Measurements from ENCODE around the gene RAPGEF5. TPM values are rescaled to one million over a fixed set of nuclear protein-coding genes. Genes with fewer than 3 reads are reported as not detected.

The RAPGEF5 gene
- polyA plus RNA-seq, 1 donor = 37.6 TPM

DNA sequence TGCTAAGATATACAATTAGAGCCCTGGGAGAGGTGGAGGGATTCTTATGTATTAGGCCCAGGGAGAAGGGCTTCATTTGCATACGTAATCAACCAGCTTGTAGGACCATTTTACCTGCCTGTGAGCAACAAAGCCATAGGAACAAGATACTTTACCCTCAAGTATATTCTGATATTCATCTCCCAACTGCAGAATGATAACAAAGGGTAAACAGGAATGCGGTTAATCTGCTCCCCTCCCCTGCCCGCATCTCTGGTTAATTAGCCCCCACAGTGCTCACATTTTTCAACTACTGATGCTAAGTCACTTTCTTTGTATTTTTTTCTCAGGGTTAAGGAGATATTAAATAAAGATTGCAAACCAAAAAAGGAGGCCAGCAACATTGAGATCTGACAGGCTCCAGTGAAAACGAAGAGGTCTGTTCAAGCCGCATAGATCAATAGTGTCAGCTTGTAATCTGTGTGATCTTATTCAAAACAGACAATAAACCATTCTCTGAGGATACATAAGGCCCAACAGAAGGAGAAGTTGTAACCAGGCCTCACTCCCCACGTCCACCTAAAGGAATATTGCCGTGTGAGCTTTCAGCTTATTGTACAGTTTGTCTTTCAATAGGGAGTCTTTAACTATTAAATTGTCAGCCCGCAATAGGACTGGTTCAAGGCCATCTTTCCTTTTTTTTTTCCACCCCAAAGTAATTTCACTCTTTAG, 203.4 kb downstream of the RAPGEF5 start:
- no peak for DNase-seq

DNA sequence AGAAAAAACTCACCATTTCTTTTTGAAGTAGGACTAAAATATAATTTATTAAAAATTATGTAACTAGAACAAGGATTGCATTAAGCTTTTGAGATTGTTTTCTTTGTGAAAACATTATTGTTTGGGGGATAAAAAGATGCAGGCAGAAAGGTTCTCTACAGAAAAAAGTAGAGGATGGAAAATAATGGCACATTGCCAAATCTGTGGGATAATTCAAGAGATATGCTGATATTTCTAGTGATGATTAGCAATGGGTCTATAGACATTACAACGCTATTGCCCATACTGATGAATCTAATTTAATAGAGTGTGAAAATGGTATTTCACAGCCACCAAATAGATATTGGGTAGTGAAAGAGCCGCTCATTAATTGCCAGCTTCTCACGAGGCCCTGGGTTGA, 204.3 kb downstream of the RAPGEF5 start:
- no peak for DNase-seq

DNA sequence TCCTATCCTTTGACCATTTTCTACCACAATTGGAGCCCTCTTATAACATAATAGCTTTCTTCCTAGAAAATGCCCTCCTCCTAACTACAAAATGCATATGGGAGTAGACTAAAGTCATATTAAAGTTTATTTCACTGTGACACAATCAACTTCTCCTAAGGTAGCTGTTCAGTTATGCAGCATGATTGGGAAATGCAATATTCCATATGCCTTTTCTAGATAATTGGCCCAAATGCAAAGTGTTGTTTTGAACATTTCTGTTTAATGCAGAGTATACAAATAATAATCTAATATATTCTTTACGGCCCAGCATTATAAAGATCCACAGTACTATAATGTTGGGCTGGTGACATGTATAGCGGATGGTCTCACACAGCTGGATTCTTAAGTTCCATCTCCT, 205.1 kb downstream of the RAPGEF5 start:
- DNase-seq = no peak

DNA sequence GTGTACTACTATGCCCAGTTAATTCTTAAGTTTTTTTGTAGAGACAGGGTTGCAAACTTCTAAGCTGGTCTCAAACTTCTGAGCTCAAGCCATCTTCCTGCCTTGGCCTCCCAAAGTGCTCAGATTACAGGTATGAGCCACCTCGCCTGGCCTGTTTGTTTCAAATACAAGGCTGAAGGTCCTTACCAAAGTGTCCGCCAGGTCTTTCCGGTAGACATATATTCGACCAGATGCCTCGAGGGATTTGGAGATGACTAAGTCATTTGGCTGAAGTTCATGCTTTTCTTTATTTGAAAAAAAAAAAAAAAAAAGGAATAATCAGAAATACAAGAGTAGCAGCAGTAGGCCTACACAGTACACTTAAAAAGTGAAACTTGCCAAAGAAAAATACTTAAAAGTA, 206.7 kb downstream of the RAPGEF5 start:
- DNase-seq = no peak

DNA sequence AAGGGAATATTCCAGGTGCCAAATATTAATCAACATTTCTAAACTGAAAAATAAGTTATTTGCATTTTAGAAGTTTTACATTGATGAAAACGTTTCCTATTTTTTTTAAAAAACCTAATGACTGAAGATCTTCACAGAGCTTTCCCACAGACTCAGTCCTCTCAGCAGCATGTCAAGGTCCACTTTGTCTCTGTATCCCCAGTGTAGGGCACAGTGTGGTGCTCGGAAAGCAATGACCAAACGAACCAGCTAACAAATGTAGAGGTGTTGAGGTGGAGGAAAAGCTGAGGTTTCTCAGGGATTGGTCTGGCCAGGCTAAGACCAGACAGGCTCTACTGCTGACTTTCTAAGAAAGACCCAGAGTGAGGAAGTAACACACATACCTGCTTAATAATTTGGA, 209.1 kb downstream of the RAPGEF5 start:
- DNase-seq = no peak

DNA sequence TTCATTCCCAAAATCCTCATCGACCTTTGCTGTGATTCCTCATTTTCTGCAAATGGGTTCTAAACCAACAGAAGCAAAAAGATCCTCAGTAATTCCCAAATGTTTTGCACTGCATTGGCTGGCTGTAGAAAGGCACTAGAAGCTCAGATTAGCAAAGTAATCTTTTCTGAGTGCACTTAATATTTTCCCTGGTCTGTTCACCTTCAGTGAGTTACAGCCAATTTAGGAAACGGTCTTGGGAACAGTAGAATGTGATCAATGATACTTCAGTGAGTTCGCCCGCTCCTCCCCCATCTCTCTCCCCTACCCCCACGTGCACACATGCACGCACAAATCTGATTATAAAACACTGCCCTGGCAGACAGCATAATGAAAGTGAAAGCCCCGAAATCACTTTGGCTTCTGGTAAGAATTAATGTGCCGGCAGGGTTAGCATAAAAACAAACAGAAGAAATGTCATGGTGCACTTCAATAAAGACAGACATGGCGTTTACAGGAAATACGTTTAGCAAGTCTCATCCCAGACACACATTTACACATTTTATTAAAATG, 209.9 kb downstream of the RAPGEF5 start:
- DNase-seq = no peak

DNA sequence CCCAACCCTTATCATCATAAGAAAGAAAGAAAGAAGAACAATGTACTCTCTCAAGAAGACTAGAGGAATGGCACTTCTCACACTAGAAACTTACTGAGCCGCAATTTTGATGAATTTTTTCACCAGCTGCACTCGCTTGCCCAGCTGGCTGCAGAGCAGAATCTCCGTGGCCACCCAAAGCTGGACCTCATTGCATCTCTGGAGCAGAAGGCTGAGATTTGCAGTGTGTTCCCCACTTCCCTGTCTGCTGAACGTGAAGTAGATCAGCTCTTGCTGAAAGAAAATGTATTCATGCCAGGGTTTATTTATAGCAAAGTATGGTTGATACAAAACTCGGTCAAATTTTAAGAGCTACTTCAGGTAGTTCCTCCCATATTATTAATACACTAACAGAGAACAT, 212.0 kb downstream of the RAPGEF5 start:
- DNase-seq = no peak

DNA sequence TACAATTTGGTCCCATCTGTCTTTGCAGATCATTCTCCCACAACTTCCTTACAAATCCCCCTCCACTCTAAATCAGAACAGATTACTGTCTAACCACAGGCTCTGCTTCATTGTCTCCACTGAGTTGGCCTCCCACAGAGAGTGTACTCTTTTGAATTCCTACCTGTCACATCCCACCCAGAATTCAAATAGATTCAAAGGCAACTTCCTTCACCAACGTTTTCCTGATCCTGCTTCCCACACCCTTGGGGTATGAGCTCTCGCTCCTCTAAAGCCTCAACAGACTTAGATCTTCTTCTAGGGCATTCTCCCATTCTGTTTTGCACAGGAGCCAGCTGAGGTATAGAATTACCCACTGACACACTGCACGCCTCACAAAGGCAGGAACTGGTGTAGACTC, 213.5 kb downstream of the RAPGEF5 start:
- no peak for DNase-seq

DNA sequence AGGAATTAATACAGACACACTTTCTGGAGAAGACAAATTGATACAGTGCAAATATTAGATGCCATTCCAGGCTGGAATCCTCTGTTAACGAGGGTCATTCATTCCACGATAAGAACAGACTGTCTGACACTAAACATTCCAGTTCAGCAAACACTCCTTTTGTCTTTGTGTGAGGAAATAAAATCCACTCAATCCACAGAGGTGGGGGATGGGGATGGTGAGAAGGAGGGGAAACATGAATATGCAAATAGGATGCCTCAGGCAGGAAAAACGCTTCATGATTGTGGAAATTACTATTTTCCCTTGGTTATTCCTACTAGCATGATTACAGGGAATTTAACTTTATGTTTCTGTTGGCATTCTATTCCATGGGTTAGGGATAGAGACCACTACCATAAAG, 214.4 kb downstream of the RAPGEF5 start:
- DNase-seq = no peak

DNA sequence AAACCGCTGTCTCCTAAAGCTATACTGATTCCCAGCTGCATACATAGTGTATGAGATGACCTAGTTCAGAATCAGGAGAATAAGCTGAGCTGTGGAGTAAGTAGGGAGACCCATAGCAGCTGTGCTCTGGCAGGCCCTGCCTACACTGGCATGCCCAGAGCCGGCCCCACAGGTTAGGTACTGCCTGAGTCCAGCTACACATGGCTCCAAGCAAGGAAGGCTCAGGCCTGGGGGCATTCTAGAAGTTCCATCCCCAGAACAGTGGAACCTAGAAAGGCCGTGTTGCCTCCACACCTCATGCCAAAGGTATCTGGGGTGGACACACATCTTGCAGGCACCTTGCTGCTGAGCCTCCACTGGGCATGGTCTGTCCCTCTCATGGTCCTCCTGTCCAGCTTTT, 215.6 kb downstream of the RAPGEF5 start:
- no peak for DNase-seq

DNA sequence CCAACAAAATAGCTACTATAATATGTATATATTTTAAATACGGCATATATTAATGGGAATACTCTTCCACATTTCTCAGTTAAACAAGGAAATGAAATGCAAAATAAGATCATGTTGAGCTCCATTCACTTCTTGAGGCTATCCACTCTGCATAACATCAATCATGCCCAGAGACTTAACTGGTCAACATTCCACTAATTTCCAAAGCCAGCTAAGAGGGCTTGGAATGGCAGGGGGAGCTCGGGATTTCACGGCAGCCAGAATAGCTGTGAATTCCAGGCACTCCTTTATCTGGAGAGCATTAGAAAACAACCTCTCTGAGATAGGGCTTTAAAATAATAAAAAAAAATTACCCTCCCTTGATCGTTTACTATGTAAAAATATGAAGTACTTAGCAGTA, 216.4 kb downstream of the RAPGEF5 start:
- no peak for DNase-seq

DNA sequence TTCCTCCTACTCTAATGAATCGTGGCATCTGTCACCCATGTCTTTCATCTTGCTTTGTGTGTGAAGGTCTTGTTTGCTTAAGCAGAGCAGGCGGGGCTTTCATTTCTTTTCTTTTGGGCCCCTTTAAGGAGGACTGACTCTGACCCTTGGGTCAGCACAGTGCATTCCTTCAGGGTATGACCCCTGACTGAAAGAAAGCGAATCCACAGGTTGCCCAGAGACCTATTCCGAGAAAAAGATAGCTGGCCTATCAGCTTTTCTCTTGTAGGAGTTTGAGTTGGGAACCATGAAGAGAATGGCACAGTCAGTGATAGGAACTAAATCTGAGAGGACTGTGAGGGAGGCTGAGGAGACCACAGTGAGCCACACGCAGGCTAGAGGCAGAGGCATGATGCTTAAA, 218.1 kb downstream of the RAPGEF5 start:
- no peak for DNase-seq

DNA sequence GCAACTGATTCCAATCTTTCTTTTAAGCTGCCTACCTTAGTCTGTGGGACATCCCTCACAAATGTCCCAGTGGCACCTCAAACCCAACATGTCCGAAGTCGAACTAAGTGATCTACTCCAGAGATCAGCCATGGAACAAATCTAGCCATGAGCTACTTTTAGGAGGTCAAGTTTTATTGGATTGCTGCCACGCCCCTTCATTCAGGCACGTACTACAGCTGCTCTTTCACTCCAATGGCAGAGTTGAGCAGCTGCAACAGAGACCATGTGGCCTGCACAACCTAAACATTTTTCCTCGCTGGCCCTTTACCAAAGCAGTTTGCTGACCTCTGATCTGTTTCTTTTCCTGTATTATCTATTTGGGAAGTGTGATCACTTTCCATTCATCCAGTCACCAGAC, 218.8 kb downstream of the RAPGEF5 start:
- DNase-seq = no peak

DNA sequence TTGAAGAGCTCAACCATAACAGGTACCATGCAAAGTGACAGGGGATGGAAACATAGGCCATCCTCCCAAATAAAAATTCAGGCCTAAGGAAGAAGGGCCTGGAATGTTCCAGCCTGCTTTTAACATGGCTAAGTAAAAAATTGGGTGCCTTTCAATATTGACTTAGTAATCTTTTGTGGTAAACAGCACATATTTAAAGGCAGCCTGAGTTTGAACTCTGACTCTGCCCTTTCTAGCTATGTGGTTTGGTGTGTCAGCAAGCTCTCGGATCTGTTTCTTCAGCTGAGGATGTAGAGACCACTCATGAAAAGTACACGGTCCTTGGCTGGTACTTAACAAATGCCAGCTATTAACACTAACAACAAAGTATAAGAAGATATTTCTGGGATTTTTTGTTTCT, 219.5 kb downstream of the RAPGEF5 start:
- DNase-seq = no peak

DNA sequence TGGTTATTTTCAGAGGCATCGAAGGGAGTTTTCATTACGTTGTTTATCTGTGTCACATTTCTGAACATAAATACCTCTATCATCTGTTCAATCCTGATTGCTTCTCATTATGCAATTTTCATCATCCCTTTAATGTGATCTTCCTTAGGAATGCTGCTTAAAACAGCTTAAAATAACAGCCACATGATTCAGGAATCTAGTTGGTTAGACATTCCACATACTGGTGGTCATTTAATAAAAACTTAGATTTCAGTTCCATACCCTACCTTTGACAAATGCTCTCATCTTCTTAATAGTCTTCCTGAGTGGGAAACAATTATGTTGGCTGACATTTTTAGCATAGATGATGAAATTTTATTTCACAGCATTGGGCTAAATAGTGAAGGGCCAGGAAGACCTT, 219.9 kb downstream of the RAPGEF5 start:
- no peak for DNase-seq

DNA sequence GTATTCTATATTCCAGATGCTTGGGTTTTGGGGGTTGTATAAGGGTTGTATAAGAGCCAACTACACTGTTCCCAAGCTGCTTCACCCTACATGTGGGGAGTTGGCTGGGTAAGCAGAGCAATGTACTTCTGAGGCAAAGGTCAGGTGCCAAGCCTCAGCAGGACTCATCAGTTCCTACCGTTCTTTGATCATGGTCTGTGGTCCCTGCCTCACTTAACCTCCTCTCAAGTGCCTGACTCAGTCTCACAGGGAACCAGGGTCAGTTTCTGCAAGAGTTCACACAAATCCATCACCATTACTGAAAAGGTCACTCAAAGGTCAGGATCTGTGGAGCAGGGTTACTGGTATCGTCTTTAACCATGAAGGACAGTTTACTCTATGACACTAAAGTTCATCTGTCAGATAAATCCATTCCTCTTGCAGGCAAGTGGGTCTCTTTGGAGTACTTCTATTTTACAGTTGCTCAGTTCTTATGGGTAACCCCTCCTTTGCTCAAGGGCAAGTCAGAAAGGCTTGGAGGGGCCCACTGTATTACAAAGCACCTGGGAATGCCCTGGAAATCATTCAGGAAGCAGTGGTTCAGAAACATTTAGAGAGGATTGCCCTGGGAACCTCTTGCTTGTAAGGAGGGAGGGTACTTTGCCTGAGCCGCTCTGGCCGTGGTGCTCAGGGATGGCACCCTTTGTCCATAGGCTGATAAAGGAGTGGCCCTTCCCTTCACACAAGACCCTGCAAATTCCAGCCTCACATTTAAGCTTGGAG, 227.0 kb downstream of the RAPGEF5 start:
- no peak for DNase-seq

DNA sequence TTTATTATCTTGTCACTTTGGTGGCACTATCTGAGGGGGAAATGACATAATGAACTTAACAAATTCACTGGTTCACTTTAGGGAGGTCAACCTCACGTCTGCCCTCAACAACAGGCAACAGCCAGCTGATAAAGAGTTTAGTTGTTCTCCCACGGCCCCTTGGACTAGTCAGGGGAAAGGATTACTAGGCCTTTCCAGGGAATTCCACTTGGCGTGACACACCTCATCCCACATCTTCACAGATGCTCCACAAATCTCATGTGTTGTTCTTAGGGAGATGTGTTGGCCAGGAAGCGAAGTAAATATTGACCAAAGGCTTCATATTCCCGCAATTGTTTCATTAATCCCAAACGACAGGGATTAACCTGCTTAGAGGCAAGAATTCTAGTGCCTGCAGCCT, 227.8 kb downstream of the RAPGEF5 start:
- no peak for DNase-seq

DNA sequence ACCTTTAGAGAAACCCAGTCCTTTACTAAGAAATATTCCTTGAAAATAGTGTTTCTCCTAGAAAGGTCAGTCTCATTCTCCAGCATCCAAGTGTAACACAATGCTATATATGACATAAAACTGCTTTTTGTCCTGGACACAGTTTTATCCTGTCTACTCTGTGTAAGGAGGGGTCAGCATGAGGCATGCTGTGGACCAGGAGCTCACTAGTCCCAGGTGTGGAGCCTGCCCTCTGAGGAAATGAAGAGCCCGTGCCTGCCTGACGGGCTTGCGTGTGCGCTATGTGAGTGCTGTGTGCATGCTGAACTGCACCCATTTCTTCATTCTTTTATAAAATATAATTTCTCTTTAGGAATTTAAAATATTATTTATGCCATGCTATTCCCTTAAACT, 228.4 kb downstream of the RAPGEF5 start:
- no peak for DNase-seq

DNA sequence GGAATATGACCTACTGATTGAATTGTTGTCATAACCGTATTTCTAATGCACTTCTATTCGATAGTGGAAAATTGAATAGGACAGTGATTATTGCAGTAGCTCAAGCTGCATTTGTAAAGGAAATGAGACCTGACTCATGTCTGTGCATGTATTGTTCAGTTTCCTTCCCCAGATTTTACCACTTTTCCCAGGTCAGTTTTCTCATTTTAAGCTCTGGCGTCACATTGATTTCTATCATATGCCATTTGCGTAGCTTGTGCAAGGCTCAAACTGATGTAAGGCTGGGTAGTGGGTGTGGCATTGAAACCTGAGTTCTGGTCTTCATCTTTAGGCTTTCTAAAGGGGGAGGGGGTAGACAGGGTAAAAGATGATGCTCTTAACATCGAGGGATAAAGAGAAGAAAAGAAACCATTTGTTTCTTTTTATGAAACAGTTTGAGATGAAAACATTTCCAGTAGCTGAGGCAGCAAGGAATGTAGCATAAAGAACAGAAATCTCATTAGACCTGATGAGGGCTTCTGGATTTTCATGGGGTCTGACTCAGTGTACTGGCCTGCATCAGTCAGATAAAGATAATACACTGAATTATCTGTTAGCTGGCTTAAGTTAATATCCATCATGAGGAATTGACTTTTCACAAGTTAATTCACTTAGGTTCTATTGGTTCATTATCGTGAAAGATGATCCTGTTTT, 229.0 kb downstream of the RAPGEF5 start:
- no peak for DNase-seq

DNA sequence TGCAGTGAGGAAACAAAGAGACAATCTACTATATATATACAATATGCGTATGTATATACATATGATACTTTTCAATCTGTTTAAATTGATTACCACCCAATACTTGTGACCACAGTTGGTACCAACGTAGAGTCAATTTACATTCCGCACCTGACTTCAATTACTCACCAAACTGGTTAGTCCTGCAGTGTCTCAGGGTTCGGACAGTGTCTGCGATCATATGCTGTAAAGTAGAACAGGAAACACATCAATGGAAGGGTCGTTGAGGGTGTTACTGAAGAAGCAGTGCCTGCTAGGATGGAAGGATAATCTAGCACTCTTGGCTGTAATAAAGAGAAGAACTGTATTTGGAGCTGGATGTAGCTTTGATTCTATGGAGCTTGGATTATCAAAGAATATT, 231.5 kb downstream of the RAPGEF5 start:
- DNase-seq = no peak

DNA sequence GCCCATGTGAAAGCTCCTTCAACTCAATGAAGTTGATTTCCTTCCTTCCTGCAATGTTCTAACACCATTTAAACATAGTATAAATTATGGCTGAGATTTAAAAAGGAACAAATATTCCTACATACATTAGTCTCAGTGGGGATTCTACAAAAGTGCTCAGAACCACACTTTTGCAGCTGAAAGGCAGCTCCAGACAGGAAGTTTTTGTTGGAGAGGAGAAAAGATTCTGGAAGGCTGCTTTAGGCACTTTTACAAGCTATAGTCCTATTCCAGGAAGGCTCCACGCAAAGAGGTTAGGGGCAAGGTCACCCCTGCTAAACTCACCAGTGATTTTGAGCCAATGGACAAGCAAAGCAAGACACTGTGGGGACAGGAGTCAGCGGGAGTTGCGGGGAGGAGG, 232.0 kb downstream of the RAPGEF5 start:
- DNase-seq = no peak

DNA sequence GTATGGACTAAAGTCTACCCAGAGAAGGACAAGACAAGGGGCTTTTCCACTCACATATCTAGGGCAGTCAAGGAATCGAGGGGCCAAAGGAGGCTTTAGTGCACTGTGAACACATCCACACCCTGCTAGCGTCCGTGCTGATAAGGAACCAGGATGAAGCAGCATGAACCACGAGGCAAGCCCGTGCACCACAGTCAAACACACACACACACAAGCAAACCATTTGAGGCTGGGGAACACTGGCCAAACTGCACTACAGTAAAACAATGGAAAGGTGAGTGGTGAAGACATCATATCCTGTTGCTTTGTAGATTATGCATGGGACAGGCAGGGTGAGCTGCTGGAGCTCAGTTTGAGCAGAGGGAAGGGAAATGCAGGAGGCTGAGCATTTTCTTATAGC, 233.8 kb downstream of the RAPGEF5 start:
- no peak for DNase-seq

All from left kidney (tissue), 2 donors.